Measurements from ENCODE around the gene SNW1.
"Not testable (repeated sequence)": the region's sequence is repeated elsewhere in the genome, so short reads cannot be mapped to it uniquely, and the experiment has no call there.

SNW1 gene

DNA sequence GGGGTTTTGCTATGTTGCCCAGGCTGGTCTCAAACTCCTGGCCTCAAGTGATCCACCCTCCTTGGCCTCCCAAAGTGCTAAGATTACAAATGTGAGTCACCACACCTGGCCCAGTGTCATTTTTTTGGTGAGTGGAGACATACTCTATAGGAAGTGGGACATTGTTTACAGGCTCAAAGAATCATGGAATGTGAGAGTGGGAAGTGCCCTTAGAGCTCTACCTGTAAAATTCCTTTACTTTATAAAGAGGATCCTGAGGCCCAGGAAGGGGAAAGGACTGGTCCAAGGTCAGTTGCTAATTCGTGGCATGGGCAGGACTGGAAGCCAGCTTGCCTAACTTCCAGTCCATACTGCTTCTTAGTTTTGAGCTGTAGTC, 30.3 kb upstream of the SNW1 start:
- Histone ChIP-seq H3K27ac (ENCODE audit: low read depth, low read length) (no peak overlapping the region), H3K27me3 (ENCODE audit: insufficient read depth, low read length) (no peaks in the 10 kb centered on the region; the same call in 1 of the 2 replicates), H3K4me3 (ENCODE audit: low read depth, low read length) (no peak overlapping the region), H3K36me3 (ENCODE audit: insufficient read depth, low read length) (no peaks in the 10 kb centered on the region), H3K4me1 (ENCODE audit: control insufficient read depth, insufficient read depth, low read length, unreplicated experiment) (peaks cover 9% of the 10 kb centered on the region), H2AFZ (ENCODE audit: low read length, unreplicated experiment) (no peak overlapping the region), H3K79me2 (ENCODE audit: control insufficient read depth, insufficient read depth, low read length, unreplicated experiment) (no peaks in the 10 kb centered on the region)

DNA sequence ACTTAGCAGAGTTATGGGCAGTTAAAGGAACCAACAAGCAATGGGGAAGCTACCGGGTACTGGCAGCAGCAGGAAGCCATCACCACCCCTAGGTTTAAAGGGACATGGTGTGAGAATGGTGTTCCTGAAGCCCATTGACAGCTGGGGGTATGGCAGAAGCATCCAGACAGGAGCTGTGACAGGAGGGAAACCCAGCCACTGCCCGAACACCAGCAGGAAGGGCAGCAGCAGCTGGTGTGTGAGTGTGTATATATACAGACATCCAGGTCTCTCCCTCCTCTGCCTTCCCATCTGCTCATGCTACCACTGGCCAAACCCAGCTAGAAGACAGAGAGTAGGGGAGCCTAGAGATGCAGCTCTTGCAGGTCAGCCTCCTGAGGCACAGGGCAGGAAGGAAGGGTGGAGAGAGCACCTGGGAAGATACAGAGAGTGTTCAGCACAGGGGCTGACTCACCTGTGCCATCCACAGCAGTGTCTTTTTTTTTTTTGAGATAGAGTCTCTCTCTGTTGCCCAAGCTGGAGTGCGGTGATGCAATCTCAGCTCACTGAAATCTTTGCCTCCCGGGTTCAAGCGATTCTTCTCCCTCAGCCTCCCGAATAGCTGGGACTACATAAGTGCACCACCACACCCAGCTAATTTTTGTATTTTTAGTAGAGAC, 29.7 kb upstream of the SNW1 start:
- Histone ChIP-seq H3K4me1 (ENCODE audit: control insufficient read depth, insufficient read depth, low read length, unreplicated experiment) (peaks cover 5% of the 10 kb centered on the region), H3K27me3 (ENCODE audit: insufficient read depth, low read length) (no peaks in the 10 kb centered on the region; the same call in 1 of the 2 replicates), H3K4me3 (ENCODE audit: low read depth, low read length) (no peak overlapping the region), H3K36me3 (ENCODE audit: insufficient read depth, low read length) (no peaks in the 10 kb centered on the region), H3K27ac (ENCODE audit: low read depth, low read length) (no peak overlapping the region), H2AFZ (ENCODE audit: low read length, unreplicated experiment) (no peak overlapping the region), H3K79me2 (ENCODE audit: control insufficient read depth, insufficient read depth, low read length, unreplicated experiment) (no peaks in the 10 kb centered on the region)

DNA sequence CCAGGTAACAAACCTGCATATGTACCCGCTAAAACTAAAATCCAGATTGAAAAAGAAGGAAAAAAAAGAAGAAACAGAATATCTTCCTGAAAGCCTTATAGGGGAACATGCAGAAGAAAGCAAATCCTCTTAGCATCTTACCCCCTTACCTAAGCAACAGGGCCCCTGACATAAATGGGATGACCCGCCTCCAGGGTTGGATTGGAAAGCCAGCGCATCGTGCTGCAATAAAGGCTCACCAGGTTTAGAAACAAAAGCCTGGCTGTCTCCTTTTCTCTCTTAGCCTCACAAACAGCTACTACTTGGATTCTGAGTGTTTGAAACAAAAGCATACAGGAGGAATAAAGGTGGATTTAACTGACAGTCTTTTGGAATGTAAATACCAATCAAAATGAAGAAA, 25.2 kb upstream of the SNW1 start:
- H2AFZ ChIP-seq (ENCODE audit: low read length, unreplicated experiment) = no peak overlapping the region
- H3K4me1 ChIP-seq (ENCODE audit: control insufficient read depth, insufficient read depth, low read length, unreplicated experiment) = no peaks in the 10 kb centered on the region
- H3K27ac ChIP-seq (ENCODE audit: low read depth, low read length) = no peak overlapping the region
- no peaks in the 10 kb centered on the region for H3K79me2 ChIP-seq (ENCODE audit: control insufficient read depth, insufficient read depth, low read length, unreplicated experiment)
- H3K27me3 ChIP-seq (ENCODE audit: insufficient read depth, low read length) = no peaks in the 10 kb centered on the region; the same call in 1 of the 2 replicates
- H3K4me3 ChIP-seq (ENCODE audit: low read depth, low read length) = no peak overlapping the region
- H3K36me3 ChIP-seq (ENCODE audit: insufficient read depth, low read length) = no peaks in the 10 kb centered on the region

DNA sequence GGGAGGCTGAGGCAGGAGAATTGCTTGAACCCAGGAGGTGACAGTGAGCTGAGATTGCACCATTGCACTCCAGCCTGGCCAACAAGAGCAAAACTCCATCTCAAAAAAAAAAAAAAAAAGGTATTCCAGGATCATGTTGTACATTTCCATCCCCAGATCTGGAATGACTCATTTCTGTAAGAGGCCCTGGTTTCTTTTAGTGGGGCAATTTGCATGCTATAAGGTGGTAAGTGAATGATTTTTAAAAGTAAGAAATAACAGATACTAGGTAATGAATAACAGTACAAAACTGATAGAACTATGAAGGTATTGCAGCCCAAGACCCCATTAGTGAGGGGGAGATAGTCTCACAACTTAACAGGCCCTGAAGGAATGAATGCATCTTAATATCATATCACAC, 21.2 kb upstream of the SNW1 start:
- Histone ChIP-seq H3K4me3 (ENCODE audit: low read depth, low read length) (no peak overlapping the region), H3K79me2 (ENCODE audit: control insufficient read depth, insufficient read depth, low read length, unreplicated experiment) (no peaks in the 10 kb centered on the region), H3K36me3 (ENCODE audit: insufficient read depth, low read length) (no peaks in the 10 kb centered on the region)

DNA sequence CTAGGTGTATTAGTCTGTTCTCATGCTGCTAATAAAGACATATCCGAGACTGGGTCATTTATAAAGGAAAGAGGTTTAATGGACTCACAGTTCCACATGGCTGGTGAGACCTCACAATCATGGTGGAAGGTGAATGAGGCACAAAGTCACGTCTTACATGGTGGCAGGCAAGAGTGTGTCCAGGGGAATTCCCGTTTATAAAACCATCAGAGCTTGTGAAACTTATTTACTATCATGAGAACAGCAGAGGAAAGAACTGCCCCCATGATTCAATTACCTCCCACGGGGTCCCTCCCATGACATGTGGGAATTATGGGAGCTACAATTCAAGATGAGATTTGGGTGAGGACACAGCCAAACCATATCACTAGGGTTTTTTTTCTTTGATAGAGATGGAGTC, 13.0 kb upstream of the SNW1 start:
- H3K4me3 ChIP-seq (ENCODE audit: low read depth, low read length); H3K36me3 ChIP-seq (ENCODE audit: insufficient read depth, low read length); H3K4me1 ChIP-seq (ENCODE audit: control insufficient read depth, insufficient read depth, low read length, unreplicated experiment); H2AFZ ChIP-seq (ENCODE audit: low read length, unreplicated experiment); H3K79me2 ChIP-seq (ENCODE audit: control insufficient read depth, insufficient read depth, low read length, unreplicated experiment); H3K27ac ChIP-seq (ENCODE audit: low read depth, low read length); H3K27me3 ChIP-seq (ENCODE audit: insufficient read depth, low read length): not testable (repeated sequence)

More for the DNA sequence above, 21.2 kb upstream of the SNW1 start:
- Histone ChIP-seq H3K27me3 (ENCODE audit: insufficient read depth, low read length) (no peaks in the 10 kb centered on the region), H2AFZ (ENCODE audit: low read length, unreplicated experiment) (no peak overlapping the region), H3K4me1 (ENCODE audit: control insufficient read depth, insufficient read depth, low read length, unreplicated experiment) (no peaks in the 10 kb centered on the region), H3K27ac (ENCODE audit: low read depth, low read length) (no peak overlapping the region)

DNA sequence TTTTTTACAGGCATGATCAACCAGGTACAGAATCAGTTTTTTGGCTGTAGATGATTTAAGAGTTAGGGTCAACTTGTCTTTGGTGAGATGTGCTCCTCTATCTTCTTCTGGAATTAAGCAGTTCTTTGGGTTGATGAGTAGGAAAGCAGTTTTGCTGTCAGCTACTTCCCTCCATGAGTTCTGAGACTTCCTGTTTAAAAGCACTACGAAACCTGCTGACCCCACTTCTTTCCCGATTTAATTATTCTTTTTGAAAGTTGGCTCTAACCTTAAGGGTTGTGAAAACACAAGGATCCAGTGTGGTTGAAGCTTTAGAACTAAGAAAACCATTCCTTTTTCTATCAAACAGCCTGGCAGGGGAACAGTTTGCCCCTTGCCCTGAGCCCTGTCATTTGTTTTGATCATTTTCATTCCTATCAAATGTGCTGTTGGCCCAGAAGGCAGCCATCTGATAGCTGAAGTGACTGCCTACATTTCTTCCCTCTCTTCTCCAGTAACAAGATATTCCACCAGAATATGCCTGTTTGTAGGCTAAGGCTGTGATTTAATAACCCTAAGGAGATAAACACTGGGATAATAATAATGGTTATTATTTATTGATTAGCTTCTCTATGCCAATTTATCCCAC, 7.6 kb upstream of the SNW1 start:
- H3K79me2 ChIP-seq (ENCODE audit: control insufficient read depth, insufficient read depth, low read length, unreplicated experiment); H3K36me3 ChIP-seq (ENCODE audit: insufficient read depth, low read length); H3K4me3 ChIP-seq (ENCODE audit: low read depth, low read length); H3K27me3 ChIP-seq (ENCODE audit: insufficient read depth, low read length); H3K27ac ChIP-seq (ENCODE audit: low read depth, low read length); H3K4me1 ChIP-seq (ENCODE audit: control insufficient read depth, insufficient read depth, low read length, unreplicated experiment); H2AFZ ChIP-seq (ENCODE audit: low read length, unreplicated experiment): not testable (repeated sequence)

DNA sequence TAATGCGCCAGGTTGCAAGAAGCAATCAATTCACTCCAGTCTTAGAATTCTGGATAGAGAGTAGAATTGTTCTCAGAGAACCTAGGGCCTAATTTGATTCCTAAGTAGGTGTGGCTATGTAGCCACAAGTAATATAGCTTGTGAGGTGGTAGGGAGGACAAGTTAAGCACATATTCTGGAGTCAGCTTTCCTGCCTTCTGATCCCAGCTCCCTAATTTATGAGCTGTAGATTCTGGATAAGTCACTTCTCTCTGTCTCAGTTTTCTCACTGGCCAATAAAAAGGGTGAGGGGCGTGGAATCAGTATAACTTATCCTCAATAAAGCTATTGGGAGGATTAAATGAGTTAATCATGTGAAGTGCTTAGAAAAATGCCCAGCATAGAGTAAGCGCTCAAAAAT, 3.0 kb upstream of the SNW1 start:
- Histone ChIP-seq H3K79me2 (ENCODE audit: control insufficient read depth, insufficient read depth, low read length, unreplicated experiment) (peaks cover 19% of the 10 kb centered on the region), H3K4me3 (ENCODE audit: low read depth, low read length) (no peak overlapping the region), H3K4me1 (ENCODE audit: control insufficient read depth, insufficient read depth, low read length, unreplicated experiment) (peaks cover 13% of the 10 kb centered on the region), H3K36me3 (ENCODE audit: insufficient read depth, low read length) (peaks cover 2% of the 10 kb centered on the region; the same call in 1 of the 2 replicates), H2AFZ (ENCODE audit: low read length, unreplicated experiment) (no peak overlapping the region), H3K27ac (ENCODE audit: low read depth, low read length) (no peak overlapping the region), H3K27me3 (ENCODE audit: insufficient read depth, low read length) (no peaks in the 10 kb centered on the region)

DNA sequence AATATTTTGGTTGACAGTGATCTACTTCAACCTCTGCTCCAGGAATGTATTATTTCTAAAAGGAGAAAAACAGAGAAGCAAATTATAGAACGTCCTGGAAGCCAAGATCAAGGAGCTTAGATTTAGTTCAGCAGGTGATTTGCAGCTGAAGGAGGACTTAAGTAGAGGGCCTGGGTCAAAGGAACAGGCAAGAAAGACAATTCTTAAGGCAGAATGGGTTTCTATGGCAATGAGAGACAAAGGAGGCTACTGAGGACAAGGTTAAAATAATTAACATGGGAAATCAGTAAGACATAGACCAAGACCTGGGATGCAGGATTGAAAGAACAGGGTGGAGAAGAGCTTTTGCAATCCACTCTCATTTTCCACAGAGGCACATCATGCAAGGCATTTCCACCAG, 2.4 kb upstream of the SNW1 start:
- H3K4me1 ChIP-seq (ENCODE audit: control insufficient read depth, insufficient read depth, low read length, unreplicated experiment) = peaks cover 19% of the 10 kb centered on the region
- peaks cover 26% of the 10 kb centered on the region for H3K79me2 ChIP-seq (ENCODE audit: control insufficient read depth, insufficient read depth, low read length, unreplicated experiment)
- H3K27ac ChIP-seq (ENCODE audit: low read depth, low read length) = no peak overlapping the region
- H3K36me3 ChIP-seq (ENCODE audit: insufficient read depth, low read length) = peaks cover 8% of the 10 kb centered on the region; the same call in 1 of the 2 replicates
- no peak overlapping the region for H2AFZ ChIP-seq (ENCODE audit: low read length, unreplicated experiment)
- H3K27me3 ChIP-seq (ENCODE audit: insufficient read depth, low read length) = no peaks in the 10 kb centered on the region
- H3K4me3 ChIP-seq (ENCODE audit: low read depth, low read length) = no peak overlapping the region

DNA sequence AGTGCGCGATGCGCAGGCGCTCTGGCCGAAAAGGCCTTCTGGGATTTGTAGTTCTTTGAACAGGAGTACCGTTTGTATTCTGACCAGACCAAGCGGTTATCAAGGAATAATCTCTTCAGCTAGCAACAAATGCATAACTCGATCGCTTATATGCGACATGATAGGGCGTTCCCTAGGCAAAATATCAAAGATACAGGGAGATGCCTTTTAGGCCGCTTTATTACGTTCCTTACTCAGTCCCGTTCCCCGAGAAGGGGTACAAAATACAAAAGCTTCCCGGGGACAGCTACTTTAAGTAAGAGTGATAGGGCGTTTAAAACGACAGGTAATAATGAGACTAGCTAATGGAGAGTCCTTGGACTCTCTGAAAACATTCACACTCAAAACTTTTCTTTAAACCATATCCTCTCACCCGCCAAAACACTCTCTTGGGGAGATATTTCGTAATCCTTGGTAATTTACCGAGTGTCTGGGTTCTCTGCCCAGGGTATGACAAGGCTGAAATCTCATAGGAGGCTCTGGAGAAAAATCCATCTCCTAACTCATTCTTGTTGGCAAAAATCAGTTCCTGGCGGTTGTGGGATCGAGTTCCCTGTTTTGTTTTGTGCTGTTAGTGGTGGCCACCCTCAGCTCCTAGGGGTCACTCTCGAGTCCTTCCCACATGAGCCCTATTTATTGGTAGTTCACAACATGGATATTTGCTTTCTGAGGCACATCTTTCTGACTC, 412 bp upstream of the SNW1 start:
- Histone ChIP-seq H3K27ac (ENCODE audit: low read depth, low read length) (peak overlapping the region; percentile 86), H3K4me3 (ENCODE audit: low read depth, low read length) (peak overlapping the region; percentile 97), H3K27me3 (ENCODE audit: insufficient read depth, low read length) (no peaks in the 10 kb centered on the region), H3K36me3 (ENCODE audit: insufficient read depth, low read length) (peaks cover 15% of the 10 kb centered on the region; the same call in 1 of the 2 replicates), H3K4me1 (ENCODE audit: control insufficient read depth, insufficient read depth, low read length, unreplicated experiment) (peaks cover 20% of the 10 kb centered on the region), H2AFZ (ENCODE audit: low read length, unreplicated experiment) (peak overlapping the region; percentile 97), H3K79me2 (ENCODE audit: control insufficient read depth, insufficient read depth, low read length, unreplicated experiment) (peaks cover 45% of the 10 kb centered on the region)

DNA sequence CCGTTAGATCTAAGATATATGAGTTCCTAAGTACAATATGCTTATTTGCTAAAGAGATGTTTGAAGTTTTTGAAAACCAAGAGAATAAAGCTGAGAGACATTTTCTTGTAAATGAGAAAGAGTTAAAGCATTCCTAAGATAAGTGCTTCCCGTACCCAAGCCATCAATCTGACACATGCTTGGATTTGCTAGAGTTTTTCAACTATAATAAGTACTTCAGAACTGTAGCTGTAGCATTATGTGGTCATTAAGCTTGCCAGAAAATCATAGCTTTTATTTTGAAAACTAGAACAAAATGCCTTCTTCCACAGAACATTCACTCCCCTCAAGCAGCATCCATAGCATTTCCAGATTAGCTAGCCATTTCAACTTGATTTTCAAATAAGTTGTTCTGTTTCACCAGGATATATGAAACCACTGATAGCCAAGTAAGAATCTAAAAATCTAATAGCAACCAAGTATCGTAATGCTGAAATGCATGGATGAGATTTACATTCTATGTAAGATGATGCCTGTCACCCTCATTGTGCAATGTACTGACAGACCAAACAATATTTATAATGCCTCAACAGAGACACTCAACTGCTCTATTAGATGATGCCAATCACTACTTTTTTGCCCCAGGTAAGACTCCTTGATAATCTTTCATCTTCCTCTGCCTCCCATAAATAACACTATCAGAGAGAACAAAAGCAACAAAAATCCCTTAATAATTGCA, 8.0 kb downstream of the SNW1 start:
- H3K27me3 ChIP-seq (ENCODE audit: insufficient read depth, low read length) = no peaks in the 10 kb centered on the region
- H2AFZ ChIP-seq (ENCODE audit: low read length, unreplicated experiment) = no peak overlapping the region
- peaks cover 56% of the 10 kb centered on the region for H3K79me2 ChIP-seq (ENCODE audit: control insufficient read depth, insufficient read depth, low read length, unreplicated experiment)
- no peaks in the 10 kb centered on the region for H3K4me1 ChIP-seq (ENCODE audit: control insufficient read depth, insufficient read depth, low read length, unreplicated experiment)
- H3K27ac ChIP-seq (ENCODE audit: low read depth, low read length) = no peak overlapping the region
- no peak overlapping the region for H3K4me3 ChIP-seq (ENCODE audit: low read depth, low read length)
- H3K36me3 ChIP-seq (ENCODE audit: insufficient read depth, low read length) = peaks cover 53% of the 10 kb centered on the region

All from ACC112 (cell line).